PC-9 (cell line): ENCODE measurements around the gene SEC22A. TPM values are rescaled to one million over a fixed set of nuclear protein-coding genes. Genes with fewer than 3 reads are reported as not detected.

Source experiments
- BruUV-seq: library from RNA; stranded (reverse); fragments of 400-500 nt; replicated peaks from 2 replicates; lab custom pipeline; 2021; lab: Mats Ljungman, UMichigan
- CTCF ChIA-PET: fragments of 300-600 bp; sonication (Branson Sonifier 250); formaldehyde crosslinking; loops from one replicate; lab custom pipeline; 2022; ENCODE audit warnings: antibody characterized with exemption; lab: Charles Lee
- POLR2A ChIA-PET: fragments of 300-600 bp; sonication (Branson Sonifier 250); formaldehyde crosslinking; loops from one replicate; lab custom pipeline; 2022; ENCODE audit warnings: antibody characterized with exemption; ENCODE audit not compliant: unreplicated experiment; lab: Charles Lee
- DNase-seq, 2 experiments: peaks; one replicate each; pipeline versions ENCODE4 v3.0.0 to v3.0.0-alpha.2; 2015 to 2022; ENCODE audit warnings: mixed read lengths in 1 of 2
- H2AFZ ChIP-seq: fragments of 200-600 bp; sonication (generic); 2 replicates; pipeline ENCODE4 v1.8.1; 2017; ENCODE audit warnings: antibody characterized with exemption
- H3F3A ChIP-seq: fragments of 200-600 bp; sonication (generic); 2 replicates; pipeline ENCODE4 v1.8.1; 2017; ENCODE audit warnings: antibody characterized with exemption, mild to moderate bottlenecking, low read depth; ENCODE audit not compliant: insufficient read depth
- H3K27ac ChIP-seq: fragments of 200-600 bp; sonication (generic); 2 replicates; pipeline ENCODE4 v1.6.1; 2016; ENCODE audit warnings: mixed run types
- H3K27me3 ChIP-seq: fragments of 200-600 bp; sonication (generic); 2 replicates; pipeline ENCODE4 v1.6.1; 2016; ENCODE audit warnings: low read depth, mixed run types; ENCODE audit not compliant: insufficient read depth
- H3K36me3 ChIP-seq: fragments of 200-600 bp; sonication (generic); 2 replicates; pipeline ENCODE4 v1.6.1; 2016; ENCODE audit warnings: low read depth, mixed run types
- H3K4me1 ChIP-seq: fragments of 200-600 bp; sonication (generic); replicated peaks from 2 replicates; pipeline ENCODE4 v1.6.1; 2016; ENCODE audit warnings: mixed run types; ENCODE audit not compliant: insufficient read depth
- H3K4me2 ChIP-seq: fragments of 200-600 bp; sonication (generic); 2 replicates; pipeline ENCODE4 v1.6.1; 2017; ENCODE audit warnings: mixed run types
- H3K4me3 ChIP-seq: fragments of 200-600 bp; sonication (generic); 2 replicates; pipeline ENCODE4 v1.6.1; 2016; ENCODE audit warnings: mixed run types
- H3K79me2 ChIP-seq: fragments of 200-600 bp; sonication (generic); 2 replicates; pipeline ENCODE4 v1.6.1; 2017; ENCODE audit warnings: low read depth, mixed run types
- H3K9me2 ChIP-seq: fragments of 200-600 bp; sonication (generic); 2 replicates; pipeline ENCODE4 v1.8.1; 2017; ENCODE audit warnings: mild to moderate bottlenecking; ENCODE audit not compliant: insufficient read depth
- H3K9me3 ChIP-seq: fragments of 200-600 bp; sonication (generic); 2 replicates; pipeline ENCODE4 v1.8.1; 2016; ENCODE audit warnings: low read depth; ENCODE audit not compliant: insufficient read depth
- H4K20me1 ChIP-seq: fragments of 200-600 bp; sonication (generic); 2 replicates; pipeline ENCODE4 v1.8.1; 2017; ENCODE audit not compliant: insufficient read depth
- CTCF ChIP-seq: fragments of 200-600 bp; sonication (generic); conservative IDR thresholded peaks from 2 replicates; pipeline ENCODE4 v1.6.1; 2017; ENCODE audit warnings: mixed run types, antibody characterized with exemption, mild to moderate bottlenecking, moderate library complexity
- EZH2 ChIP-seq: fragments of 200-600 bp; sonication (generic); IDR thresholded peaks from 2 replicates; pipeline ENCODE4 v1.8.0; 2017; ENCODE audit warnings: antibody characterized with exemption, low read depth
- intact Hi-C: fragments of 100-400 bp; cut with micrococcal nuclease; formaldehyde crosslinking; loops from one replicate; pipeline ENCODE4 v1.10.0; 2022; ENCODE audit not compliant: unreplicated experiment
- microRNA-seq: library from miRNA; unstranded; fragments of <30 nt; microRNA quantifications from one replicate; pipeline ENCODE4 v1.2.0, GENCODE V29; 2021; ENCODE audit warnings: borderline number of aligned reads, borderline replicate concordance
- total RNA-seq: library from RNA; stranded (reverse); gene quantifications from 2 replicates; pipeline ENCODE4 v1.2.3, GENCODE V29; 2021

The SEC22A gene
- total RNA-seq, 1 experiment from 2014 or later = 20.2 TPM

GRCh38 chr3:123321806-123322205 is 120.1 kb downstream of the SEC22A start:
- no peak for DNase-seq
- H3K27ac ChIP-seq = no peak overlapping the region
- H3K9me3 ChIP-seq = no peaks in the 10 kb centered on the region
- BruUV-seq = no TSS peak
- no peaks in the 10 kb centered on the region for H3K27me3 ChIP-seq
- TF ChIP-seq CTCF (no peak), EZH2 (no peak)
- H3K79me2 ChIP-seq = no peaks in the 10 kb centered on the region
- intact Hi-C loops = loop anchor here (10.0 kb wide), 2 partner anchors 403 to 1233 kb away; no protein-coding TSS in a partner anchor
- H2AFZ ChIP-seq = no peak overlapping the region
- H3K36me3 ChIP-seq = no peaks in the 10 kb centered on the region
- CTCF ChIA-PET = no interaction called here
- no peaks in the 10 kb centered on the region for H4K20me1 ChIP-seq
- H3F3A ChIP-seq = no peaks in the 10 kb centered on the region
- no peak overlapping the region for H3K4me3 ChIP-seq
- H3K4me2 ChIP-seq = no peak overlapping the region
- POLR2A ChIA-PET = interaction anchor here (0.6 kb wide), 1 partner anchor 87 kb away, joined by 3 read pairs; no protein-coding TSS in a partner anchor
- H3K4me1 ChIP-seq = no peaks in the 10 kb centered on the region
- H3K9me2 ChIP-seq = no peaks in the 10 kb centered on the region

GRCh38 chr3:123322866-123323265 is 121.1 kb downstream of the SEC22A start:
- H3K9me3 ChIP-seq = no peaks in the 10 kb centered on the region
- no peak overlapping the region for H3K4me2 ChIP-seq
- no peaks in the 10 kb centered on the region for H3K36me3 ChIP-seq
- H3K4me3 ChIP-seq = no peak overlapping the region
- H4K20me1 ChIP-seq = no peaks in the 10 kb centered on the region
- no peaks in the 10 kb centered on the region for H3K9me2 ChIP-seq
- H3K27me3 ChIP-seq = no peaks in the 10 kb centered on the region
- no peak for DNase-seq
- H3K4me1 ChIP-seq = no peaks in the 10 kb centered on the region
- no peak overlapping the region for H2AFZ ChIP-seq
- no peaks in the 10 kb centered on the region for H3F3A ChIP-seq
- TF ChIP-seq EZH2 (no peak), CTCF (no peak)
- H3K27ac ChIP-seq = no peak overlapping the region
- ChIA-PET POLR2A (no interaction called here), CTCF (no interaction called here)
- no TSS peak for BruUV-seq
- intact Hi-C loops = loop anchor here (10.0 kb wide), 2 partner anchors 402 to 1232 kb away; no protein-coding TSS in a partner anchor
- H3K79me2 ChIP-seq = no peaks in the 10 kb centered on the region

Small RNA genes within 50 kb of the gene (microRNA-seq; reads per million reads assigned to microRNA genes)
- gene MIR7110 = not detected

Other genes with a start within 250 kb of the SEC22A start
- gene SEMA5B, start 174.2 kb upstream of the SEC22A start, total RNA-seq = not detected in 2 replicates
- 31.7 and 32.1 TPM in 2 replicates for gene PDIA5, start 134.9 kb upstream of the SEC22A start, total RNA-seq
- 0.24 TPM in 1 of 2 replicates, not detected in the other for gene ADCY5, start 247.1 kb downstream of the SEC22A start, total RNA-seq